Adrenal gland (tissue), 19 donors: ENCODE results near the gene SREK1IP1. TPM values are rescaled to one million over a fixed set of nuclear protein-coding genes. Genes with fewer than 3 reads are reported as not detected.

Source experiments
- DNase-seq, 7 donors: peaks; one replicate each; pipeline ENCODE4 v3.0.0-alpha.2; 2019 to 2020
- H3K27ac ChIP-seq, 5 donors: fragments of 200-600 bp; sonication (generic) in 4 of 5; 1 replicate in 3 of 5; 2 replicates in 2 of 5; pipeline versions ENCODE4 v1.5.1 to v1.8.0; 2016 to 2020; ENCODE audit warnings: mild to moderate bottlenecking in 1 of 5
- H3K27me3 ChIP-seq: fragments of 200-600 bp; 2 replicates; pipeline ENCODE4 v1.8.0; 2021
- H3K36me3 ChIP-seq, 2 donors: fragments of 200-600 bp; replicated peaks in 1 of 2; 1 replicate in 1 of 2; 2 replicates in 1 of 2; pipeline versions ENCODE4 v1.5.1 to v1.8.0; 2018 to 2022
- H3K4me1 ChIP-seq, 2 donors: fragments of 200-600 bp; replicated peaks in 1 of 2; 1 replicate in 1 of 2; 2 replicates in 1 of 2; pipeline versions ENCODE4 v1.5.1 to v1.8.0; 2018 to 2021
- H3K4me3 ChIP-seq, 4 donors: fragments of 200-600 bp; sonication (generic) in 3 of 4; one replicate each; pipeline ENCODE4 v1.5.1; 2016 to 2018
- H3K9me3 ChIP-seq, 3 donors: fragments of 200-600 bp; sonication (generic) in 1 of 3; replicated peaks in 1 of 3; 1 replicate in 2 of 3; 2 replicates in 1 of 3; pipeline versions ENCODE4 v1.5.1 to v1.8.0; 2016 to 2021
- CTCF ChIP-seq, 6 experiments: fragments of 450-650 bp in 4 of 6; fragments of 200-600 bp in 2 of 6; sonication (generic) in 1 of 6; IDR thresholded peaks; 1 replicate in 5 of 6; 2 replicates in 1 of 6; pipeline versions ENCODE4 v1.5.1 to v1.8.0; 2016 to 2021; ENCODE audit warnings: antibody characterized with exemption in 6 of 6, mild to moderate bottlenecking in 2 of 6, moderate library complexity in 1 of 6
- POLR2A ChIP-seq, 2 donors: fragments of 450-650 bp; IDR thresholded peaks; one replicate each; pipeline ENCODE4 v1.6.1; 2017; ENCODE audit warnings: antibody characterized with exemption in 2 of 2, mild to moderate bottlenecking in 2 of 2, moderate library complexity in 1 of 2
- WGBS, 4 donors: extraction: QIAGEN DNeasy Blood & Tissue Kit in 2 of 4; methylation state at CpG; one replicate each; pipeline versions ENCODE4 v1.1.5 to v1.1.7; 2013 to 2017; 5-methylcytosine and 5-hydroxymethylcytosine counted together
- intact Hi-C, 2 donors: fragments of 100-400 bp; cut with DNase I; formaldehyde crosslinking; loops; one replicate each; pipeline versions ENCODE4 v1.14.1 to v1.15.0; 2022 to 2023
- long read RNA-seq, 10 donors: library from polyadenylated mRNA in 3 of 10; unstranded in 2 of 10; stranded (forward) in 1 of 10; transcript quantifications; one replicate each; pipeline ENCODE4 v2.0.0 and lab custom pipeline, GENCODE V29; 2021 to 2026
- polyA plus RNA-seq, 3 donors: library from polyadenylated mRNA; stranded (reverse); fragments of 200-250 nt in 2 of 3; fragments of 350-450 nt in 1 of 3; fragmentation: Illumina TruSeq in 1 of 3; extraction: RNeasy Lipid Tissue Mini Kit (QIAGEN cat#74804) in 1 of 3; gene quantifications; one replicate each; pipeline ENCODE4 v1.2.3, GENCODE V29; 2013 to 2014
- total RNA-seq, 9 donors: library from RNA; depleted of rRNA in 4 of 9; stranded (reverse); fragments of >200 nt in 4 of 9; fragments of 120-200 nt in 1 of 9; fragmentation: NEBNext Ultra II Directional in 1 of 9; extraction: Animal tissue kit (Norgen Biotek cat#: 25700) in 1 of 9; gene quantifications; one replicate each; pipeline versions ENCODE4 v1.1.0 to v1.2.4, GENCODE V29; 2013 to 2023
- donor health status: healthy with polysubstance abuse.
- donor health status: Bipolar disorder and iron deficiency.
- donor health status: DM: yes; HTN: yes; CAD: no.
- donor health status: DM: no; HTN: no; CAD: no.
- donor health status: DM: no; HTN: no; CAD: no.
- donor health status: DM: yes; HTN: yes; CAD: no.

Gene SREK1IP1
- total RNA-seq = 10 to 100 TPM in 6 of 9 donors, 1 to 10 TPM in 3; 5.0 to 29.2 (median 14.7) TPM
- 10 to 100 TPM; 13.1 to 42.9 (median 36.8) TPM for polyA plus RNA-seq
- long read RNA-seq, donor 1, full-length matches to known transcripts = 50 of 70 reads
- long read RNA-seq, donor 1, partial matches to known transcripts = 20 of 70 reads
- long read RNA-seq, donor 1, other reads (novel, unspliced or antisense) = 0 of 70 reads
- long read RNA-seq, donor 2, full-length matches to known transcripts = 43 of 66 reads
- long read RNA-seq, donor 2, partial matches to known transcripts = 23 of 66 reads
- long read RNA-seq, donor 2, other reads (novel, unspliced or antisense) = 0 of 66 reads
- long read RNA-seq, donor 3, full-length matches to known transcripts = 35 of 75 reads
- long read RNA-seq, donor 3, partial matches to known transcripts = 29 of 75 reads
- long read RNA-seq, donor 3, other reads (novel, unspliced or antisense) = 11 of 75 reads
- long read RNA-seq, donor 4, full-length matches to known transcripts = 18 of 35 reads
- long read RNA-seq, donor 4, partial matches to known transcripts = 15 of 35 reads
- long read RNA-seq, donor 4, other reads (novel, unspliced or antisense) = 2 of 35 reads
- long read RNA-seq, donor 5, full-length matches to known transcripts = 18 of 25 reads
- long read RNA-seq, donor 5, partial matches to known transcripts = 2 of 25 reads
- long read RNA-seq, donor 5, other reads (novel, unspliced or antisense) = 5 of 25 reads
- long read RNA-seq, donor 6, full-length matches to known transcripts = 10 of 18 reads
- long read RNA-seq, donor 6, partial matches to known transcripts = 7 of 18 reads
- long read RNA-seq, donor 6, other reads (novel, unspliced or antisense) = 1 of 18 reads
- long read RNA-seq, donor 7, full-length matches to known transcripts = 18 of 28 reads
- long read RNA-seq, donor 7, partial matches to known transcripts = 10 of 28 reads
- long read RNA-seq, donor 7, other reads (novel, unspliced or antisense) = 0 of 28 reads
- long read RNA-seq, donor 8, full-length matches to known transcripts = 46 of 116 reads
- long read RNA-seq, donor 8, partial matches to known transcripts = 39 of 116 reads
- long read RNA-seq, donor 8, other reads (novel, unspliced or antisense) = 31 of 116 reads
- long read RNA-seq, donor 9, full-length matches to known transcripts = 26 of 32 reads
- long read RNA-seq, donor 9, partial matches to known transcripts = 6 of 32 reads
- long read RNA-seq, donor 9, other reads (novel, unspliced or antisense) = 0 of 32 reads
- long read RNA-seq, donor 10, full-length matches to known transcripts = 39 of 59 reads
- long read RNA-seq, donor 10, partial matches to known transcripts = 20 of 59 reads
- long read RNA-seq, donor 10, other reads (novel, unspliced or antisense) = 0 of 59 reads

- Histone ChIP-seq H3K9me3 (no peaks in the 10 kb centered on the region), H3K4me3 (peak within 1 kb of the TSS; percentile 57 to 93 (median 80)), H3K27ac (peak within 1 kb of the TSS; percentile 59 to 91 (median 83)), H3K36me3 (peaks cover 0 to 12% of the 10 kb centered on the region in 2 donors), H3K27me3 (no peaks in the 10 kb centered on the region), H3K4me1 (peaks cover 18 to 43% of the 10 kb centered on the region in 2 donors)
- intact Hi-C loops = no loop called here
- TF ChIP-seq POLR2A (IDR thresholded peaks at IDR 0.05) (peak; percentile 84 to 95), CTCF (IDR thresholded peaks at IDR 0.05) (peak in 1 of 6 experiments; percentile 22)
- DNase-seq = peak; percentile 82 to 93 (median 86)
- WGBS, 4 donors = 0 to 1% (median 0%) methylated on average over 28 to 48 of the region's 48 CpGs
Measured at GRCh38 chr5:64768358-64769312, at the start of gene SREK1IP1, which contains the start of gene CWC27. TSS of gene SREK1IP1 (minus strand) at chr5:64768691. CDS start at chr5:64768517, 174 bp downstream. TSS of gene CWC27 (plus strand) at chr5:64768930. CDS start at chr5:64769147, 217 bp downstream.

DNA sequence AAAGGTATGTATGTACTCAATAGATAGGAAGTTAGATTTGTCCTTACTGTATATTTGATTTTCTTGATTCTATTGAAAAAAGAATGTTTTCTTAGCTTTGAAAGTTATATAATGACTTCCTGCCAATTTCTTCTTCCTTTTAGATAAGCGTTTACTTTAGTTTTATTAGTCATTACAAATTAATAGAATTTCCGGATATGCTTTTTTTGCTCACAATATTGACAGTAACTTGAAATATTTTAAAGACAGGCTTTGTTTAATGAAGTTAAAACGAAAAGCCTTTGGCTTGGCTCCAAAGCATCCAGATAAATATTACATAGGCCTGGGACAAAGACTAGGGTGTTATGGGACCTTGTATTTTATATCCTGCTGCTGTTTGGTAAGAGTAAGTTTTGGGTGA, 49.8 kb upstream of the SREK1IP1 start:
- Histone ChIP-seq H3K27ac (no peak overlapping the region), H3K4me3 (no peak overlapping the region), H3K4me1 (peaks cover 4 to 6% of the 10 kb centered on the region in 2 donors), H3K9me3 (no peaks in the 10 kb centered on the region), H3K36me3 (no peaks in the 10 kb centered on the region), H3K27me3 (no peaks in the 10 kb centered on the region)
- TF ChIP-seq POLR2A (IDR thresholded peaks at IDR 0.05) (no peak), CTCF (IDR thresholded peaks at IDR 0.05) (no peak)
- intact Hi-C loops = loop anchor here in 1 of 2 donors (10.0 kb wide), 1 partner anchor 137 kb away; no protein-coding TSS in a partner anchor
- DNase-seq = no peak
- WGBS, 4 donors = 41 to 62% (median 54%) methylated on average over 3 of the region's 3 CpGs

- DNase-seq = no peak
- TF ChIP-seq CTCF (IDR thresholded peaks at IDR 0.05) (no peak), POLR2A (IDR thresholded peaks at IDR 0.05) (no peak)
- 84 to 92% (median 87%) methylated on average over 2 of the region's 2 CpGs for WGBS, 4 donors
- H3K4me3 ChIP-seq = no peak overlapping the region
- H3K9me3 ChIP-seq = no peaks in the 10 kb centered on the region
- H3K27me3 ChIP-seq = no peaks in the 10 kb centered on the region
- no peaks in the 10 kb centered on the region for H3K36me3 ChIP-seq
- no peak overlapping the region for H3K27ac ChIP-seq
- H3K4me1 ChIP-seq = peaks cover 4 to 6% of the 10 kb centered on the region in 2 donors
- intact Hi-C loops = loop anchor here in 1 of 2 donors (10.0 kb wide), 1 partner anchor 141 kb away; no protein-coding TSS in a partner anchor
Measured at GRCh38 chr5:64814073-64814472, 45.6 kb upstream of the SREK1IP1 start.
